Loucy (cell line): ENCODE data around the gene ARHGEF16.

Experiments used
- CTCF ChIP-seq: fragments of 200-600 bp; sonication (generic); conservative IDR thresholded peaks from 2 replicates; pipeline ENCODE4 v1.5.1; 2014; ENCODE audit warnings: mild to moderate bottlenecking, antibody characterized with exemption, low read length
- EZH2phosphoT487 ChIP-seq: fragments of 200-600 bp; IDR thresholded peaks from 2 replicates; pipeline ENCODE4 v1.6.1; 2018; ENCODE audit warnings: antibody characterized with exemption, mild to moderate bottlenecking, moderate library complexity, borderline replicate concordance

GRCh38 chr1:3496916-3497315 lies 42.5 kb downstream of the ARHGEF16 start:
- no peak for TF ChIP-seq CTCF
- no peak for TF ChIP-seq EZH2phosphoT487
